Prostate gland (tissue), 2 donors: ENCODE data around the gene CIC. TPM values are rescaled to one million over a fixed set of nuclear protein-coding genes. Genes with fewer than 3 reads are reported as not detected.

ENCODE experiments used
- DNase-seq: peaks from one replicate; pipeline ENCODE4 v3.0.0-alpha.2; 2019; ENCODE audit warnings: low spot score
- H3K27ac ChIP-seq, 2 donors: fragments of 200-600 bp; sonication (generic); 2 replicates each; pipeline ENCODE4 v1.5.1; 2017 to 2019
- H3K27me3 ChIP-seq: fragments of 200-600 bp; sonication (generic); replicated peaks from 2 replicates; pipeline ENCODE4 v1.5.1; 2019; ENCODE audit not compliant: insufficient read depth
- H3K36me3 ChIP-seq, 2 donors: fragments of 200-600 bp; sonication (generic); 1 replicate in 1 of 2; 2 replicates in 1 of 2; pipeline versions ENCODE4 v1.5.1 to v1.8.1; 2017 to 2019
- H3K4me1 ChIP-seq: fragments of 200-600 bp; sonication (generic); replicated peaks from 2 replicates; pipeline ENCODE4 v1.5.1; 2019
- H3K4me3 ChIP-seq, 2 donors: fragments of 200-600 bp; sonication (generic); 2 replicates each; pipeline ENCODE4 v1.5.1; 2017 to 2019
- H3K9me3 ChIP-seq: fragments of 200-600 bp; sonication (generic); 2 replicates; pipeline ENCODE4 v1.5.1; 2017
- CTCF ChIP-seq, 4 experiments: fragments of 200-600 bp in 2 of 4; fragments of 450-650 bp in 2 of 4; sonication (generic) in 2 of 4; IDR thresholded peaks; 1 replicate in 3 of 4; 2 replicates in 1 of 4; pipeline ENCODE4 v1.5.1; 2016 to 2019; ENCODE audit warnings: antibody characterized with exemption in 4 of 4, mild to moderate bottlenecking in 2 of 4, moderate library complexity in 2 of 4
- POLR2A ChIP-seq: fragments of 450-650 bp; IDR thresholded peaks from one replicate; pipeline ENCODE4 v1.6.1; 2016; ENCODE audit warnings: antibody characterized with exemption, mild to moderate bottlenecking
- POLR2AphosphoS5 ChIP-seq: sonication (generic); formaldehyde crosslinking; IDR thresholded peaks from one replicate; pipeline ENCODE4 v1.6.1; 2017; ENCODE audit warnings: antibody characterized with exemption
- WGBS: methylation state at CpG from one replicate; pipeline ENCODE4 v1.1.5; 2018; 5-methylcytosine and 5-hydroxymethylcytosine counted together
- intact Hi-C: fragments of 100-400 bp; cut with DNase I; formaldehyde crosslinking; loops from one replicate; pipeline ENCODE4 v1.14.2; 2022
- total RNA-seq, 2 donors: library from RNA; depleted of rRNA; stranded (reverse); fragments of >200 nt; gene quantifications; one replicate each; pipeline ENCODE4 v1.1.0, GENCODE V29; 2016

CIC gene
- total RNA-seq, 2 donors from 2014 or later: 64.6 to 145 TPM

DNA sequence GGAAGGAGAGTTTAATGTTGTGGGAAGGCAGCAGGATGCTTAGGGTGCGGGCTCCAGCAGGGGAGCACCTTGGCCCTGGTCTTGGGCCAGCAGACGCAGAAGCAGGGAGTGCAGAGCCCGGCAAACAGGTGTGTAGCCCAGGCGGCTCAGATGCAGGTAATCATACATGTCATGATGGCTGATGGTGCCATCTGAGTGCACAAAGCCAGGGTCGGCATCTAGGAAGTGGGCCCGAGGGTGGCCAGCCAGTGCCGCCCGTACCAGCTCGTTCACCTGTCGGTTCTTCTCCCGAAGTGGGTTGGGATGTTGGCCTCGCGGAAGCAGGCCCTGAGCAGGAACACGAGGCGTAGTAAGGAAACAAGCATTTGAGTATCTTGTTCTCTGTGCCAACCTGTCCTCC, 28.0 kb downstream of the CIC start:
- H3K36me3 ChIP-seq: peaks cover 0 to 2% of the 10 kb centered on the region in 2 donors
- H3K4me3 ChIP-seq: no peak overlapping the region
- no peak for DNase-seq
- intact Hi-C loops: no loop called here
- 81% methylated on average over 15 of the region's 15 CpGs for WGBS
- H3K27me3 ChIP-seq: no peaks in the 10 kb centered on the region
- no peak for TF ChIP-seq POLR2A
- no peak for TF ChIP-seq CTCF (IDR thresholded peaks at IDR 0.05)
- no peak for TF ChIP-seq POLR2AphosphoS5
- H3K9me3 ChIP-seq: no peaks in the 10 kb centered on the region
- no peaks in the 10 kb centered on the region for H3K4me1 ChIP-seq
- no peak overlapping the region for H3K27ac ChIP-seq

DNA sequence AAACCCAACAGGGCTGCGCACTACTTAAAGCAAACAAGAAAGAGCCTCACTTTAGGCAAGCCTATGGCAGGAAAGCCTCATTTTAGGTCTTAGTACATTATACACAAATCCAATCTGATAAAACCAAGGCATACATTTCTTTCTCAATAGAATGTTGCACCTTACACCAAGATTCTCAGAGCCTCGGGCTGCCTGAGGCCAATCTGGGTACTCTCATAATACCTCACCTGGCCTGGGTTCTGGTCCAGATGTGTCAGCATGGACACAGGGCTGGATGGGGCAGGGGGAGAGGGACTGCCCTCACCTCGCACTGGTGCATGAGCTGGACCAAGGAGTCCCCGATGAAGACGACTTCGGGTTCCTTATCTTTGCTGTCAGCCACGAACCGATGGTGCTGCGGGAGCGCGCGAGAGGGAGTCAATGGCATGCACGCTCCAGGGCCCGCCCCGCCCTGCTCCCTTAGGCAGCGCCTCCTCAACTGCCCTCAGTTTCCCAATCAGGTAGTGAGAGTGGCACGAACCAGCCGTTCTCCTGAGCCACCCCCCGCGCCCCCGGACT, 32.7 kb downstream of the CIC start, which contains the start of gene PRR19:
PRR19 (plus strand) TSS at position 487 of the 558 bp plus-strand sequence. CDS start 7,453 bp downstream, outside the sequence.
- no peaks in the 10 kb centered on the region for H3K27me3 ChIP-seq
- H3K4me3 ChIP-seq: peak within 1 kb of the TSS; percentile 39 to 53
- 4% methylated on average over 21 of the region's 21 CpGs for WGBS
- no peaks in the 10 kb centered on the region for H3K4me1 ChIP-seq
- no peak for DNase-seq
- no peak for TF ChIP-seq POLR2A
- TF ChIP-seq CTCF (IDR thresholded peaks at IDR 0.05): no peak
- TF ChIP-seq POLR2AphosphoS5: no peak
- intact Hi-C loops: no loop called here
- H3K9me3 ChIP-seq: no peaks in the 10 kb centered on the region
- H3K36me3 ChIP-seq: no peaks in the 10 kb centered on the region
- peak within 1 kb of the TSS; percentile 67 to 73 for H3K27ac ChIP-seq

- 39% methylated on average over 11 of the region's 11 CpGs for WGBS
- Histone ChIP-seq H3K27me3 (no peaks in the 10 kb centered on the region), H3K4me1 (no peaks in the 10 kb centered on the region), H3K27ac (peak overlapping the region; percentile 67 to 73), H3K4me3 (peak overlapping the region; percentile 39 to 53), H3K36me3 (no peaks in the 10 kb centered on the region), H3K9me3 (no peaks in the 10 kb centered on the region)
- DNase-seq: no peak
- intact Hi-C loops: no loop called here
- no peak for TF ChIP-seq CTCF (IDR thresholded peaks at IDR 0.05)
- TF ChIP-seq POLR2AphosphoS5: no peak
- no peak for TF ChIP-seq POLR2A
These were observed 34.0 kb downstream of the CIC start for GRCh38 chr19:42303101-42303464.

DNA sequence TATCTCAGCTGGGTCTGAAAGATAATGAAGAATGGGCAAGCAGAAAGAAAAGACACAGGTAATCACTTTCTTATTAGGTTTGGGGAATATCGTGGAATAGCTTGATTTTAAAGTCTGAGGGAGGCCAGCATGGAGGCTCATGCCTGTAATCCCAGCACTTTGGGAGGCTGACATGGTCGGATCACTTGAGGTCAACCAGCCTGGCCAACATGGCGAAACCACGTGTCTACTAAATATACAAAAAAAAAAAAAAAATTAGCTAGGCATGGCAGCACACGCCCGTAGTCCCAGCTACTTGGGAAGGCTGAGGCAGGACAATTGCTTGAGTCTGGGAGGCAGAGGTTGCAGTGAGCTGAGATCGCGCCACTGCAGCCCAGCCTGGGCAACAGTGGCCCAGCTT, 34.8 kb downstream of the CIC start:
- H3K9me3 ChIP-seq: no peaks in the 10 kb centered on the region
- no peak overlapping the region for H3K27ac ChIP-seq
- no peaks in the 10 kb centered on the region for H3K36me3 ChIP-seq
- H3K4me3 ChIP-seq: no peak overlapping the region
- H3K4me1 ChIP-seq: no peaks in the 10 kb centered on the region
- intact Hi-C loops: no loop called here
- TF ChIP-seq POLR2A (no peak), POLR2AphosphoS5 (no peak), CTCF (IDR thresholded peaks at IDR 0.05) (no peak)
- no peaks in the 10 kb centered on the region for H3K27me3 ChIP-seq
- DNase-seq: no peak
- 78% methylated on average over 8 of the region's 8 CpGs for WGBS

- DNase-seq: no peak
- Histone ChIP-seq H3K9me3 (no peaks in the 10 kb centered on the region), H3K27ac (no peak overlapping the region)
These were observed 37.6 kb downstream of the CIC start for GRCh38 chr19:42306646-42307045.

More at GRCh38 chr19:42306646-42307045, 37.6 kb downstream of the CIC start:
- H3K4me3 ChIP-seq: no peak overlapping the region
- H3K27me3 ChIP-seq: no peaks in the 10 kb centered on the region
- no peaks in the 10 kb centered on the region for H3K36me3 ChIP-seq
- intact Hi-C loops: no loop called here
- WGBS: 93% methylated on average over 22 of the region's 22 CpGs
- TF ChIP-seq POLR2AphosphoS5 (no peak), CTCF (IDR thresholded peaks at IDR 0.05) (no peak), POLR2A (no peak)
- no peaks in the 10 kb centered on the region for H3K4me1 ChIP-seq
